ENCODE data around the gene TRPM3.
"Not testable (repeated sequence)": the region's sequence is repeated elsewhere in the genome, so short reads cannot be mapped to it uniquely, and the experiment has no call there.

Gene TRPM3

GRCh38 chr9:70994582-70994981, 126.8 kb downstream of the TRPM3 start:
- no peak for DNase-seq

GRCh38 chr9:70988551-70988950, 132.9 kb downstream of the TRPM3 start:
- DNase-seq, result no peak

- DNase-seq, result no peak
These were observed 133.4 kb downstream of the TRPM3 start for GRCh38 chr9:70987986-70988385.

DNA sequence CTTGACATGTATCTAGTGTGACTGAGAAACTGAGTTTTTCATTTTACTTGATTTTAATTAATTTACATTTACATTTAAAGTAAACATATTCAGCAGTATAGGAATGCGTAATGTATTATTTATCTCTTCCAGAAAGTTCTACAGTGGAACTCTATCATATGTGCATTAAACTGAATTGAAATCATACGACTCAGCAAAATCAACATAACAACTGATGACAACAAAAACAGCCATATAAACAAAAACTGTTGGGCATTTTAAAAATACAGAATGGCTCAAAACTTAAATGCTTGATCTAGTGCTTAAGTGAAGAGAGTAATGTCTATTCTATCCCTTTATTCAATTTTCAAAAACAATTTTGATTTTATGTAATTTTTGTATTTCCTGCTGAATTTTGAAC, 134.4 kb downstream of the TRPM3 start:
- DNase-seq, result no peak

DNA sequence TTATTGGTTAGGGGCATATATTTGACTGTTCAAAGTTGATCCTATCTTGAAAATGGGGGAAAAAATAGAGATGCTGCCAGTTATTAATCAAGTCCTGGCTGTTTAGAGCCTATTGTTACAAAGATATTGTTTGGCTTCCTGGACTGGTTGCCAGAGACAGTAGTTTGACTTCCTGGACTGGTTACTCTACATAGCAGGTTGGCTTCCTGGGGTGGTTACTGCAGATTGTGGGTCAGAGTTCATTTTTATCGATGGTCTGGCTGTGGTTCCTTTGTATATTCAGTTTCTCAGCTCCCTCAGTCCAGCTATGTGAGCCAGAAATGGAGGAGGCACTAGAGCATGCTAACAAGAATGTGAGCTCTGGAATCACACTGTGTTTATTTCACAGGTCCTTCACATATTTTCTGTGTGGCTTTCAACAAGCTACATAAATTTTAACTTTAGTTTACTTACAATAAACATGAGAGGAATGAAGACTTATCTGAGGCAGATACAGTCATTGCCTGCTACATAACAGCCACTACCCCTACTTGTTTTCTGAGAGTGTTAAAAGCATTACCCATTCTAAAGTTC, 137.6 kb downstream of the TRPM3 start:
- no peak for DNase-seq

- DNase-seq, result no peak
These were observed 140.1 kb downstream of the TRPM3 start for GRCh38 chr9:70981312-70981711.

DNA sequence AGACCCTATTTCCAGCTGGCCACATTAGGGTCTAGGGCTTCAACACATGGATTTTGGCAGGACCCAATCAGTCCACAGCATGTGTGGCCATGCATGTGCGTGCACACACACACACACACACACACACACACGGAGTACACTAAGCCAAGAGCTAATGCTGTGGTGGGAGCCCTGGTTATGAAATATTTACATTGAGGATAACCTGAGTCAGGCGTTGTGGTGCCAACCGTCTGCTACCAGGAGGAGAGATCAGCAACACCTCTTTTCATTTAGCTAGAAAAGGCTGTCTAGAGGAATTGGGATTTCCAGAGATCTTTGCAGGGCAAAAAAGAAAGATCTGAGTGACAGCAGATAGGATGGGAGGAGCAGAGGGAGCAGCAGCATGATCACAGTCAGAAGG, 141.5 kb downstream of the TRPM3 start:
- no peak for DNase-seq

- no peak for DNase-seq
These were observed 143.3 kb downstream of the TRPM3 start for GRCh38 chr9:70978085-70978484.

GRCh38 chr9:70975821-70976220, 145.6 kb downstream of the TRPM3 start:
- no peak for DNase-seq

GRCh38 chr9:70971723-70972122, 149.7 kb downstream of the TRPM3 start:
- no peak for DNase-seq

DNA sequence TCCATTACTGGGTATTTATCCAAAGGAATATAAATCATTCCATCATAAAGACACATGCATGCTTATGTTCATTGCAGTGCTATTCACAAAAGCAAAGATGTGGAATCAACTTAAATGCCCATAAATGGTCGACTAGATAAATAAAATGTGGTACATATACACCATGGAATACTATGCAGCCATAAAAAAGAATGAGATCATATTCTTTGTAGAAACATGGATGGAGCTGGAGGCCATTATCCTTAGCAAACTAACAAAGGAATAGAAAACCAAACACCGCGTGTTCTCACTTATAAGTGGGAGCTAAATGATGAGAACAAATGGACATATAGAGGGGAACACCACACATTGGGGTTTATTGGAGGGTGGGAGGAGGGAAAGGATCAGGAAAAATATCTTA, 155.0 kb downstream of the TRPM3 start:
- DNase-seq, result not testable (repeated sequence)

DNA sequence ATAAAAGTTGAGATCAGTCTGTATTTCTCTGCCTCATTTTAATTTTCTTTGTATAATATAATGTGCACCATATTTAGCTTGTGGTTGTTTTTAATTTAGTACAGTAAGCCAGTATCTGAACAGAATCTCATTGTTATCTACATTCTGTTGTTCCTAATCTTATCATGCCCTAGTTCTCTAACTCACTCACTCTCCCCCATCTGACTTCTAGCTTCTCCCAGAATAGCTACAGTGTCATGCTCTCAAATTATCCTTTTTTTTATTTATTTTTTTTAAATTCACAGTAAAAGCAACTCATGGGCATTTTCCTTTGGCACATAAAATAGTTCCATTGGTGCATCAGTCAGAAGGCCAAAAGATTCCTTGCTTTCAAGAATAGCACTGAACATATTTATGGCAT, 156.6 kb downstream of the TRPM3 start:
- no peak for DNase-seq

DNA sequence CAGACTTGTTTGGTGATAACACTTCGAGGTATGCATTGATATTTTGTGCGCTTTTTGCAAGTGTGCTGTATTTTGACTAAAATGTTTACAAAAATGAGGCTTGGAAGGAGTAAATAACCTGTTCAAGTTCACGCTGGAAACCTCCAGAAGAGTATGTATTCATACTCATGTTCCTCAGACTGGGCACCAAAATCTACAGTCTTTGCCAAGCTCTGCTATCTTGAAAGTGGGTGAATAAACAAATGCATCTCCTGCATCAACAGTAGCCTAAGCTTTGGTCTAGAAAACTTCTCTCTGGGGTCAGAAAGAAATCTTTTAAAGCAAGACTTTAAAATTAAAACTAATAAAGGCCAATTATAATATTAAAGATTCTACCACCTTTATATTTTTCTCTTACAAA, 157.9 kb downstream of the TRPM3 start:
- no peak for DNase-seq

- DNase-seq, result no peak
These were observed 158.5 kb downstream of the TRPM3 start for GRCh38 chr9:70962761-70963440.

- DNase-seq, result no peak
These were observed 162.1 kb downstream of the TRPM3 start for GRCh38 chr9:70959366-70959765.

GRCh38 chr9:70954596-70955143, 166.8 kb downstream of the TRPM3 start:
- no peak for DNase-seq

- DNase-seq, result no peak
These were observed 167.3 kb downstream of the TRPM3 start for GRCh38 chr9:70954126-70954525.

GRCh38 chr9:70951749-70952727, 169.4 kb downstream of the TRPM3 start:
- no peak for DNase-seq

- no peak for DNase-seq
These were observed 171.2 kb downstream of the TRPM3 start for GRCh38 chr9:70950270-70950669.

GRCh38 chr9:70949239-70949638, 172.2 kb downstream of the TRPM3 start:
- DNase-seq, result no peak

DNA sequence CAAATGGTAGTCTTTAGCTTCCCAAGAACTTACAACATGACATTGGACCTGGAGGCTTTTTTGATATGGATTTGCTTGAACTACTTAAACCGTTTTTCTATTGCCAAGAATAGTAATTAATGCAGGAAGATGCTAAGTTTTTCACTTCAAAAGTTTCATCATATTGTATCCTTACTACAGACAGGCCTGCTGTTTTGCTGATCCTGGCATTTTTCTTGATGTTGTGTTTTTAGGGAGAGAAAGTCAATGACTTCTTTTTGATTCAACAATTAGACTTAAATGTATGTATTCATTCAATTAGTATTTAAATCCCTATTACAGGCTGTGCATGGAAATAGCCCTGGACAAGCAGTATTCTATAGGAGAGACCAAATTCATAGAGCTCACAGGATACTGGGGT, 172.7 kb downstream of the TRPM3 start:
- no peak for DNase-seq

- DNase-seq, result no peak
These were observed 173.9 kb downstream of the TRPM3 start for GRCh38 chr9:70947511-70947910.

DNA sequence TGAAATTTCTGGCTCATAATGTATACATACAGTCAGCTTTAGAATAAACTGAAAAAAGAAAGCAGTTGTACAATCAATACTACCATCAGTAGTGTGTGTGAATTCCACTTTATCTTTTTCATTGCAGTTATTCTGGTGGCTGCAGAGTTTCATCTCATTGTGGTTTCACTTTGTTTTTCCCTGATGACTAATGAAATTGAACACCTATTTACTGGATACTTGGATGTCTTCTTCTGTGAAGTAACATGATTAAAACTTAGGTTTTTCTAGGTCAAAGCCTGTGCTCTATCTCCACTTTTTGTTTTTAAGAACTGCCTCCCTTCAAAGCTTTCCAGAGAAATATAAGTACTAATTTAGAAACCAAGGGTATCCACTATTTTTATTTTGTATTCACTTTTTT, 174.3 kb downstream of the TRPM3 start:
- no peak for DNase-seq

GRCh38 chr9:70945301-70945700, 176.1 kb downstream of the TRPM3 start:
- DNase-seq, result no peak

All from SHP77 treated with DMSO at 0.1 percent for 48 hours (cell line).